ENCODE measurements around the gene RCCD1.

Gene RCCD1

GRCh38 chr15:90933301-90933700, 21.4 kb upstream of the RCCD1 start:
- Histone ChIP-seq H3K4me3 (ENCODE audit: low read length in 2 of 2) (no peak overlapping the region), H3K9ac (ENCODE audit: low read length in 2 of 2) (no peak overlapping the region), H3K27ac (ENCODE audit: low read length) (no peak overlapping the region), H3K27me3 (ENCODE audit: control insufficient read depth in 1 of 2, insufficient read depth in 2 of 2, low read length in 2 of 2) (no peaks in the 10 kb centered on the region), H3K4me1 (ENCODE audit: control insufficient read depth, insufficient read depth, low read length) (peaks cover 50% of the 10 kb centered on the region), H3K9me3 (ENCODE audit: control insufficient read depth in 2 of 2, low read length in 2 of 2) (no peaks in the 10 kb centered on the region), H3K36me3 (ENCODE audit: control insufficient read depth in 2 of 2, insufficient read depth in 2 of 2, low read length in 2 of 2) (peaks cover 0 to 3% of the 10 kb centered on the region in 2 donors)

DNA sequence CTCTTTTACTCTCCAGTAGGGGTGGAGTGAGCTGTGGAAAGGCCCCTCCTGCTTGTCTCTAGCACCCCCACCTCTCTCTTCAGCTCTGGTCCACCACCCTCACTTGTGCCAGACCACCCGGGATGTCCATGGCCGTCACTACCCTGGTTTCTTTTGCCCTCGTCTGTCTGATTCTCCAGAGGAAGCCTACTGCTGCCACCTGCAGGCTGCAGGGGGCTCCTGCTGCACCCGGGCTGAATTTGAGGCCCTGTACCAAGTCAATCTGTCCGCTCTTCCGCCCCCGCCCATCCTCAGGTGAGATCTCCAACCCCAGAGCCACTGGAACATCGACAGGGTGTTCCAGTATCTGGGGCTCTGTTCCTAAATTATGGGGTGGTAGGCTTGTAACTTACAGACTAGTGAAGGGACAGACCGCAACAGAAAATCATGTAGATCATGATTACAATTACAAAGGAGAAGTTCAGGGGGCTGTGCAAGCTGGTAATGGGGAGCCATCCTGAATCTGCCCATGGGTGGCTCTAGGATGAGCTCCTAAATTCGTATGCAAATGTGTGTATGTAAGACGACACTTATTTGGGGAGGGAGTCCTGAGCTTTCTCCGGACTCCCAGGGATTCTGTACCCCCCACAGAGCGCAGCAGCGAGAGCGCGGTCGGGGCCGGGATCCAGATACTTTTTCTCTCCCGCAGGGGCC, 20.3 kb upstream of the RCCD1 start:
- Histone ChIP-seq H3K4me1 (ENCODE audit: control insufficient read depth, insufficient read depth, low read length) (peaks cover 50% of the 10 kb centered on the region), H3K36me3 (ENCODE audit: control insufficient read depth in 2 of 2, insufficient read depth in 2 of 2, low read length in 2 of 2) (peaks cover 3 to 7% of the 10 kb centered on the region in 2 donors), H3K9ac (ENCODE audit: low read length in 2 of 2) (peak overlapping the region; percentile 69 to 86), H3K27me3 (ENCODE audit: control insufficient read depth in 1 of 2, insufficient read depth in 2 of 2, low read length in 2 of 2) (no peaks in the 10 kb centered on the region), H3K9me3 (ENCODE audit: control insufficient read depth in 2 of 2, low read length in 2 of 2) (no peaks in the 10 kb centered on the region), H3K4me3 (ENCODE audit: low read length in 2 of 2) (peak overlapping the region; percentile 65 to 85), H3K27ac (ENCODE audit: low read length) (peak overlapping the region; percentile 55)

DNA sequence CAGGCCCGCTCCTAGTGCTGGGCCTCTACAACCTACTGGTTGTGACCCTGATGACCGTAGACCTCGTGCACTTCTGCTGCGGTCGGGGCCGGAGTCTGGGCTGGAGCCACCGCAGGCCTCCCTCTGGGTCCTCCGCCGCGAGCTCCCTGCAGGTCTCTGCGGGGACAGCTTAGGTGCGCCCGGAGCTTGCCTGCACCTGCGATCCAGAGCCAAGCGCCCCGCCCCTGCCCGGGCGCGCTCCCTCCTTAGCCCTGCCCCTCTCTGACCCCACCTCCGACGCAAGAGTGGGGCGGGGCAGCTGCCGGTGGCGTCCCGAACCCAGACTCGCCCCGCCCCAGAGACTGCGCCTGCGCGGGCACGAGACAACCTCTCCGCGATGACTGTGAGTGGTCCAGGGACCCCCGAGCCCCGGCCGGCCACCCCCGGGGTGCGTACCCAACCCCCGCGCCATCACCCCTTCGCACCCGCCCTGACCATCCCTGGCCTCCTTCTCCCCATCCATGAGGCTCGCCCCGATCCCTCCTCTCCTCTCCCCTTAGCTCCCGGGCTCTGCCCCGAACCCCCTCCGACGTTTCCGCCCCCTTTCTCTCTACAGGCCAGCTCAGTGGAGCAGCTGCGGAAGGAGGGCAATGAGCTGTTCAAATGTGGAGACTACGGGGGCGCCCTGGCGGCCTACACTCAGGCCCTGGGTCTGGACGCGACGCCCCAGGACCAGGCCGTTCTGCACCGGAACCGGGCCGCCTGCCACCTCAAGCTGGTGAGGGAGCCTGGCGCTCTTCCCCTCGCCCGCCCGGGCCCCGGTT, 19.5 kb upstream of the RCCD1 start, which contains the start of gene UNC45A:
UNC45A (plus strand) TSS at position 337 of the 803 bp plus-strand sequence; CDS start at position 377, 40 bp downstream.
- no peaks in the 10 kb centered on the region for H3K27me3 ChIP-seq (ENCODE audit: control insufficient read depth in 1 of 2, insufficient read depth in 2 of 2, low read length in 2 of 2)
- no peaks in the 10 kb centered on the region for H3K9me3 ChIP-seq (ENCODE audit: control insufficient read depth in 2 of 2, low read length in 2 of 2)
- H3K27ac ChIP-seq (ENCODE audit: low read length) = peak within 1 kb of the TSS; percentile 55
- peak within 1 kb of the TSS; percentile 65 to 85 for H3K4me3 ChIP-seq (ENCODE audit: low read length in 2 of 2)
- peak within 1 kb of the TSS; percentile 79 to 86 for H3K9ac ChIP-seq (ENCODE audit: low read length in 2 of 2)
- peaks cover 50% of the 10 kb centered on the region for H3K4me1 ChIP-seq (ENCODE audit: control insufficient read depth, insufficient read depth, low read length)
- H3K36me3 ChIP-seq (ENCODE audit: control insufficient read depth in 2 of 2, insufficient read depth in 2 of 2, low read length in 2 of 2) = peaks cover 11 to 14% of the 10 kb centered on the region in 2 donors

- H3K4me3 ChIP-seq (ENCODE audit: low read length in 2 of 2) = no peak overlapping the region
- H3K4me1 ChIP-seq (ENCODE audit: control insufficient read depth, insufficient read depth, low read length) = peaks cover 36% of the 10 kb centered on the region
- H3K9ac ChIP-seq (ENCODE audit: low read length in 2 of 2) = peak overlapping the region in 1 of 2 donors; percentile 45
- peaks cover 23 to 25% of the 10 kb centered on the region in 2 donors for H3K36me3 ChIP-seq (ENCODE audit: control insufficient read depth in 2 of 2, insufficient read depth in 2 of 2, low read length in 2 of 2)
- no peak overlapping the region for H3K27ac ChIP-seq (ENCODE audit: low read length)
- no peaks in the 10 kb centered on the region for H3K27me3 ChIP-seq (ENCODE audit: control insufficient read depth in 1 of 2, insufficient read depth in 2 of 2, low read length in 2 of 2)
- no peaks in the 10 kb centered on the region for H3K9me3 ChIP-seq (ENCODE audit: control insufficient read depth in 2 of 2, low read length in 2 of 2)
These were observed 17.9 kb upstream of the RCCD1 start for GRCh38 chr15:90936823-90937222.

DNA sequence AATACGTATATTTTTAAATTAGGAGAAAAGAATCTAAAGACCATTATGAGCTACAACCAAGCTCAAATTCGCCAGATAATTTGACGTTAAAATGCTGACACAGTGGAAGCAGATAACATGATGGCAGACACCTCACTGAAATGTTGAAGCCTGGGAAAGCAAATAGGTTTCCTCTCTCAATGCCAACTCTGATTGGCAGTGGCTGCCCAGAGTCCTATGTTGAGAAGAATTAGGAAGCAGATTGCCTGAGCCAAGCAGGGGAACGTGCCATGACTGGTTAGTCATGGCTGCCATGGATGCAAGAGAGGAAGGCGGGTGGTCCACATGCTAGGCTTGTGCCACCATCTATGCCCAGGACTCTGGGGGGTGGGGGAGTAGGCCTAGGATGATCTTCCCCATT, 16.4 kb upstream of the RCCD1 start:
- Histone ChIP-seq H3K27ac (ENCODE audit: low read length) (no peak overlapping the region), H3K27me3 (ENCODE audit: control insufficient read depth in 1 of 2, insufficient read depth in 2 of 2, low read length in 2 of 2) (no peaks in the 10 kb centered on the region), H3K9ac (ENCODE audit: low read length in 2 of 2) (no peak overlapping the region), H3K4me3 (ENCODE audit: low read length in 2 of 2) (no peak overlapping the region), H3K4me1 (ENCODE audit: control insufficient read depth, insufficient read depth, low read length) (peaks cover 26% of the 10 kb centered on the region), H3K9me3 (ENCODE audit: control insufficient read depth in 2 of 2, low read length in 2 of 2) (no peaks in the 10 kb centered on the region), H3K36me3 (ENCODE audit: control insufficient read depth in 2 of 2, insufficient read depth in 2 of 2, low read length in 2 of 2) (peaks cover 36 to 37% of the 10 kb centered on the region in 2 donors)

GRCh38 chr15:90939756-90940155, 14.9 kb upstream of the RCCD1 start:
- peaks cover 15% of the 10 kb centered on the region for H3K4me1 ChIP-seq (ENCODE audit: control insufficient read depth, insufficient read depth, low read length)
- H3K4me3 ChIP-seq (ENCODE audit: low read length in 2 of 2) = no peak overlapping the region
- no peaks in the 10 kb centered on the region for H3K27me3 ChIP-seq (ENCODE audit: control insufficient read depth in 1 of 2, insufficient read depth in 2 of 2, low read length in 2 of 2)
- H3K27ac ChIP-seq (ENCODE audit: low read length) = no peak overlapping the region
- no peak overlapping the region for H3K9ac ChIP-seq (ENCODE audit: low read length in 2 of 2)
- H3K36me3 ChIP-seq (ENCODE audit: control insufficient read depth in 2 of 2, insufficient read depth in 2 of 2, low read length in 2 of 2) = peaks cover 46 to 49% of the 10 kb centered on the region in 2 donors
- H3K9me3 ChIP-seq (ENCODE audit: control insufficient read depth in 2 of 2, low read length in 2 of 2) = no peaks in the 10 kb centered on the region

- peaks cover 49 to 52% of the 10 kb centered on the region in 2 donors for H3K36me3 ChIP-seq (ENCODE audit: control insufficient read depth in 2 of 2, insufficient read depth in 2 of 2, low read length in 2 of 2)
- H3K27me3 ChIP-seq (ENCODE audit: control insufficient read depth in 1 of 2, insufficient read depth in 2 of 2, low read length in 2 of 2) = no peaks in the 10 kb centered on the region
- no peak overlapping the region for H3K27ac ChIP-seq (ENCODE audit: low read length)
- no peak overlapping the region for H3K4me3 ChIP-seq (ENCODE audit: low read length in 2 of 2)
- peaks cover 5% of the 10 kb centered on the region for H3K4me1 ChIP-seq (ENCODE audit: control insufficient read depth, insufficient read depth, low read length)
- H3K9me3 ChIP-seq (ENCODE audit: control insufficient read depth in 2 of 2, low read length in 2 of 2) = no peaks in the 10 kb centered on the region
- H3K9ac ChIP-seq (ENCODE audit: low read length in 2 of 2) = no peak overlapping the region
These were observed 13.6 kb upstream of the RCCD1 start for GRCh38 chr15:90941038-90941437.

- H3K27me3 ChIP-seq (ENCODE audit: control insufficient read depth in 1 of 2, insufficient read depth in 2 of 2, low read length in 2 of 2) = no peaks in the 10 kb centered on the region
- H3K9ac ChIP-seq (ENCODE audit: low read length in 2 of 2) = no peak overlapping the region
- H3K4me3 ChIP-seq (ENCODE audit: low read length in 2 of 2) = no peak overlapping the region
- H3K36me3 ChIP-seq (ENCODE audit: control insufficient read depth in 2 of 2, insufficient read depth in 2 of 2, low read length in 2 of 2) = peaks cover 56 to 58% of the 10 kb centered on the region in 2 donors
- H3K27ac ChIP-seq (ENCODE audit: low read length) = no peak overlapping the region
- no peaks in the 10 kb centered on the region for H3K4me1 ChIP-seq (ENCODE audit: control insufficient read depth, insufficient read depth, low read length)
- H3K9me3 ChIP-seq (ENCODE audit: control insufficient read depth in 2 of 2, low read length in 2 of 2) = no peaks in the 10 kb centered on the region
These were observed 12.1 kb upstream of the RCCD1 start for GRCh38 chr15:90942354-90943120.

DNA sequence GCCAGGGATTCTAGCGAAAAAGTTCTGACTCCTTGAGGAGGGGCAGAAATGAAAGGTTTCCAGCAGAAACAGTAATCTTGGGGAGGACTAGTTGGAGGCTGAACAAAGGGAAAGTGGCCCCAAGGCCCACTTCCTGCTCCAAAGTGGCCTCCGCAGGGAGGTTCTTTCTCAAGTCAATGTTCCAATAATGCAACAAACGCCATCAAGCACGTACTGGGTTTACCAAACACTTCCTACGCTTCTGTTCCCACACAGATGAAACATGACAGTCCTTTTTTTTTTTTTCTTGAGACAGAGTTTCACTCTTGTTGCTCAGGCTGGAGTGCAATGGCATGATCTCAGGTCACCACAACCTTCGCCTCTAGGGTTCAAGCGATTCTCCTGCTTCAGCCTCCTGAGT, 9.6 kb upstream of the RCCD1 start:
- Histone ChIP-seq H3K9me3 (ENCODE audit: control insufficient read depth in 2 of 2, low read length in 2 of 2) (no peaks in the 10 kb centered on the region), H3K27ac (ENCODE audit: low read length) (no peak overlapping the region), H3K36me3 (ENCODE audit: control insufficient read depth in 2 of 2, insufficient read depth in 2 of 2, low read length in 2 of 2) (peaks cover 60 to 67% of the 10 kb centered on the region in 2 donors)

GRCh38 chr15:90946538-90946937, 8.1 kb upstream of the RCCD1 start:
- Histone ChIP-seq H3K27ac (ENCODE audit: low read length) (no peak overlapping the region), H3K4me3 (ENCODE audit: low read length in 2 of 2) (no peak overlapping the region), H3K9ac (ENCODE audit: low read length in 2 of 2) (no peak overlapping the region), H3K36me3 (ENCODE audit: control insufficient read depth in 2 of 2, insufficient read depth in 2 of 2, low read length in 2 of 2) (peaks cover 55 to 64% of the 10 kb centered on the region in 2 donors), H3K27me3 (ENCODE audit: control insufficient read depth in 1 of 2, insufficient read depth in 2 of 2, low read length in 2 of 2) (no peaks in the 10 kb centered on the region), H3K9me3 (ENCODE audit: control insufficient read depth in 2 of 2, low read length in 2 of 2) (no peaks in the 10 kb centered on the region), H3K4me1 (ENCODE audit: control insufficient read depth, insufficient read depth, low read length) (no peaks in the 10 kb centered on the region)

More for the DNA sequence above, 9.6 kb upstream of the RCCD1 start:
- Histone ChIP-seq H3K4me1 (ENCODE audit: control insufficient read depth, insufficient read depth, low read length) (no peaks in the 10 kb centered on the region), H3K9ac (ENCODE audit: low read length in 2 of 2) (no peak overlapping the region), H3K27me3 (ENCODE audit: control insufficient read depth in 1 of 2, insufficient read depth in 2 of 2, low read length in 2 of 2) (no peaks in the 10 kb centered on the region), H3K4me3 (ENCODE audit: low read length in 2 of 2) (no peak overlapping the region)
